ENCODE results near the gene FMO3. TPM values are rescaled to one million over a fixed set of nuclear protein-coding genes. Genes with fewer than 3 reads are reported as not detected.

The FMO3 gene
- total RNA-seq, 2 experiments from 2014 or later: not detected

- H3K4me3 Mint-ChIP-seq: no peak overlapping the region
- H3K9me3 Mint-ChIP-seq: no peaks in the 10 kb centered on the region
- TF ChIP-seq CTCF (IDR thresholded peaks at IDR 0.05): no peak
- H3K27ac Mint-ChIP-seq: no peak overlapping the region
- H3K27me3 Mint-ChIP-seq: peaks cover 8% of the 10 kb centered on the region
- ATAC-seq (no peak), DNase-seq (no peak)
- intact Hi-C loops (cut with micrococcal nuclease): no loop called here
- H3K36me3 Mint-ChIP-seq (ENCODE audit: low read depth): no peaks in the 10 kb centered on the region
- ChIA-PET POLR2A (no interaction called here), CTCF (no interaction called here)
- no peaks in the 10 kb centered on the region for H3K4me1 Mint-ChIP-seq (ENCODE audit: low read depth)
Measured at GRCh38 chr1:171113382-171113781, 22.7 kb downstream of the FMO3 start.

DNA sequence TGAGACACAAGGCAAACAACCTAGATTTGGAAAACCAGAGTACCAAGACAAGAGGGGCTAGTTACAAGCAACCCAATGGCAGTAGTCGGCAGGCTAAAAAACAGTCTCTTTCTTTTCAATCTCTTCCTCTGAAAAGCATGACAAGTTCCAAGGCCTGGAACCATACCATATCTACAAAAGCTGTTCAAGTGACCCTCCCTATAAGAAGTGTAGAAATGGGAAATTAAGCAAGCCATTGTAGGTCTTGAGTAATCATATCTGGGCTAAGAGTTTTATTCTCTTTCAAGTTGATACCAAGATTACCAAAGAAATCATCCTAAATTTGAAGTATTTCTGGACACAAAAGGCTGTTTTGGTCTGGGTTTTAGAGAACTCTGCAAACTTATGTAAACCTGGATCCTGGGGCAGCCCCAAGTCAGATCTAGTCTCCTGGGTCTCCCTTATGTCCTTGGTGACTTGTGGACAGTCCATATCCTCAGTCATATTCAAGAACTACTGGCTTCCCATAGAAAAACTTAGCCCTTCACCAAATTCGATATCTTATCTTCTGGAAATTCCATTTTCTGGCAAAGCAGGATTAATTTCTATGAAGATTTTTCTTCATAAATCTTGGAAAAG is 24.7 kb downstream of the FMO3 start:
- Mint-ChIP-seq H3K27me3 (peaks cover 5% of the 10 kb centered on the region), H3K36me3 (ENCODE audit: low read depth) (no peaks in the 10 kb centered on the region), H3K4me3 (no peak overlapping the region), H3K27ac (no peak overlapping the region), H3K9me3 (no peaks in the 10 kb centered on the region), H3K4me1 (ENCODE audit: low read depth) (no peaks in the 10 kb centered on the region)
- CTCF ChIA-PET: no interaction called here
- intact Hi-C loops (cut with micrococcal nuclease): no loop called here
- DNase-seq: no peak
- POLR2A ChIA-PET: no interaction called here
- no peak for TF ChIP-seq CTCF (IDR thresholded peaks at IDR 0.05)
- ATAC-seq: no peak

GRCh38 chr1:171116676-171117075 is 26.0 kb downstream of the FMO3 start:
- Mint-ChIP-seq H3K9me3 (no peaks in the 10 kb centered on the region), H3K27ac (no peak overlapping the region), H3K4me1 (ENCODE audit: low read depth) (no peaks in the 10 kb centered on the region), H3K4me3 (no peak overlapping the region), H3K36me3 (ENCODE audit: low read depth) (no peaks in the 10 kb centered on the region), H3K27me3 (peaks cover 8% of the 10 kb centered on the region)
- no peak for TF ChIP-seq CTCF (IDR thresholded peaks at IDR 0.05)
- CTCF ChIA-PET: no interaction called here
- DNase-seq (no peak), ATAC-seq (no peak)
- POLR2A ChIA-PET: no interaction called here
- intact Hi-C loops (cut with micrococcal nuclease): no loop called here

- POLR2A ChIA-PET: no interaction called here
- CTCF ChIA-PET: no interaction called here
- H3K9me3 Mint-ChIP-seq: no peaks in the 10 kb centered on the region
- H3K4me1 Mint-ChIP-seq (ENCODE audit: low read depth): no peaks in the 10 kb centered on the region
- H3K4me3 Mint-ChIP-seq: no peak overlapping the region
- no peaks in the 10 kb centered on the region for H3K36me3 Mint-ChIP-seq (ENCODE audit: low read depth)
- DNase-seq (no peak), ATAC-seq (no peak)
- no peak overlapping the region for H3K27ac Mint-ChIP-seq
- peaks cover 8% of the 10 kb centered on the region for H3K27me3 Mint-ChIP-seq
- intact Hi-C loops (cut with micrococcal nuclease): no loop called here
- TF ChIP-seq CTCF (IDR thresholded peaks at IDR 0.05): no peak
Measured at GRCh38 chr1:171117085-171117484, 26.4 kb downstream of the FMO3 start.

- Mint-ChIP-seq H3K27ac (no peak overlapping the region), H3K36me3 (ENCODE audit: low read depth) (no peaks in the 10 kb centered on the region), H3K4me1 (ENCODE audit: low read depth) (no peaks in the 10 kb centered on the region), H3K27me3 (peaks cover 11% of the 10 kb centered on the region), H3K4me3 (no peak overlapping the region), H3K9me3 (no peaks in the 10 kb centered on the region)
- TF ChIP-seq CTCF (IDR thresholded peaks at IDR 0.05): no peak
- ChIA-PET POLR2A (no interaction called here), CTCF (no interaction called here)
- intact Hi-C loops (cut with micrococcal nuclease): no loop called here
- DNase-seq (no peak), ATAC-seq (no peak)
Measured at GRCh38 chr1:171119648-171120047, 28.9 kb downstream of the FMO3 start.

Data from activated CD8-positive, alpha-beta T cell treated with anti-CD3 and anti-CD28 coated beads for 36 hours (primary cell).